ENCODE results near the gene RABGAP1L.

GRCh38 chr1:174654560-174654959 is 495.2 kb downstream of the RABGAP1L start:
- no peak for TF ChIP-seq CTCF (conservative IDR thresholded peaks at IDR 0.05; ENCODE audit: low read length)
- no peak for TF ChIP-seq EZH2phosphoT487 (IDR thresholded peaks at IDR 0.05; ENCODE audit: borderline replicate concordance)
